Fibroblast of mammary gland (primary cell): ENCODE measurements around the gene SLC25A25.

Source experiments
- DNase-seq: peaks from one replicate; pipeline ENCODE4 v3.0.0-alpha.2; 2010; ENCODE audit warnings: low read depth
- H3K4me3 ChIP-seq: 2 replicates; pipeline ENCODE4 v1.5.1; 2011; ENCODE audit warnings: low read depth, mild to moderate bottlenecking, low read length, moderate library complexity; ENCODE audit not compliant: control insufficient read depth
- TF ChIP-seq, protein P1 (sequence below): conservative IDR thresholded peaks from 2 replicates; pipeline ENCODE4 v1.5.1; 2011; ENCODE audit warnings: low read depth, low read length, inconsistent platforms; ENCODE audit not compliant: control insufficient read depth, insufficient read depth

The SLC25A25 gene

DNA sequence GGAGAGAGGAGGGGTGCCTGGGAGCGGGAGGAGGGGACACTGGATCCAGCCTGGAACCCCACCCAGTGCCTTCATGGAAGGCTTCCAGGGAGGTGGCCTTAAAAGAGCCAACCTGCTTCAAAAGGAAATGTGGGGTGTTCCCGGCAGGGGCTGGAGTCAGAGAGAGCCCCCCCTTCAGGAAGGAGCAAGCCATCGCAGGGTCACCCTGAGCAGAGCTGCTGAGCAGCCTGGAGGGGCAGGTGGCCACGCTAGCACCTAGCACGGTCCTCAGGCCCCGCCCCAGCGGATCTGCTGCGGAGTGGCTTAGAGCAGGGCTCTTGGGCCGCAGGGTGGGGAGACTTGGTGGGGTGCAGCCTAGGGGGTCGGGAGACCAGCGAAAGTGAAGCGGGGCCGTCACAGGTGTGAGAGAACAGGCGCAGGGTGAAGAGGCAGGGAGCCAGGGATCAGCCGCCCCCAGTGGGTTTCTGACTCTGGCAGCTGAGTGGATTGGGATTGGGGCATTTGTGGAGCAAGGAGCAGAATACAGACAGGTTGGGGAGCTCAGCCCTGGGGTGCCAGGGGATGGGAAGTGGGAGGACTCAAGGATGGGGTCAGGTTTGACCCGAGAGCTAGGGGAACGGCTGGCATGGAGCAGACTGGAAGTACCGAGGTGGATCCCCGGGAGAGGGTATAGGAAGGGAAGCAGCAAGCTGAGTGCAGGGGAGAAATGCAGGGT lies 82.7 kb downstream of the SLC25A25 start:
- H3K4me3 ChIP-seq = no peak overlapping the region
- TF ChIP-seq, protein P1, sequence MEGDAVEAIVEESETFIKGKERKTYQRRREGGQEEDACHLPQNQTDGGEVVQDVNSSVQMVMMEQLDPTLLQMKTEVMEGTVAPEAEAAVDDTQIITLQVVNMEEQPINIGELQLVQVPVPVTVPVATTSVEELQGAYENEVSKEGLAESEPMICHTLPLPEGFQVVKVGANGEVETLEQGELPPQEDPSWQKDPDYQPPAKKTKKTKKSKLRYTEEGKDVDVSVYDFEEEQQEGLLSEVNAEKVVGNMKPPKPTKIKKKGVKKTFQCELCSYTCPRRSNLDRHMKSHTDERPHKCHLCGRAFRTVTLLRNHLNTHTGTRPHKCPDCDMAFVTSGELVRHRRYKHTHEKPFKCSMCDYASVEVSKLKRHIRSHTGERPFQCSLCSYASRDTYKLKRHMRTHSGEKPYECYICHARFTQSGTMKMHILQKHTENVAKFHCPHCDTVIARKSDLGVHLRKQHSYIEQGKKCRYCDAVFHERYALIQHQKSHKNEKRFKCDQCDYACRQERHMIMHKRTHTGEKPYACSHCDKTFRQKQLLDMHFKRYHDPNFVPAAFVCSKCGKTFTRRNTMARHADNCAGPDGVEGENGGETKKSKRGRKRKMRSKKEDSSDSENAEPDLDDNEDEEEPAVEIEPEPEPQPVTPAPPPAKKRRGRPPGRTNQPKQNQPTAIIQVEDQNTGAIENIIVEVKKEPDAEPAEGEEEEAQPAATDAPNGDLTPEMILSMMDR = peak; percentile 16
- DNase-seq = no peak

DNA sequence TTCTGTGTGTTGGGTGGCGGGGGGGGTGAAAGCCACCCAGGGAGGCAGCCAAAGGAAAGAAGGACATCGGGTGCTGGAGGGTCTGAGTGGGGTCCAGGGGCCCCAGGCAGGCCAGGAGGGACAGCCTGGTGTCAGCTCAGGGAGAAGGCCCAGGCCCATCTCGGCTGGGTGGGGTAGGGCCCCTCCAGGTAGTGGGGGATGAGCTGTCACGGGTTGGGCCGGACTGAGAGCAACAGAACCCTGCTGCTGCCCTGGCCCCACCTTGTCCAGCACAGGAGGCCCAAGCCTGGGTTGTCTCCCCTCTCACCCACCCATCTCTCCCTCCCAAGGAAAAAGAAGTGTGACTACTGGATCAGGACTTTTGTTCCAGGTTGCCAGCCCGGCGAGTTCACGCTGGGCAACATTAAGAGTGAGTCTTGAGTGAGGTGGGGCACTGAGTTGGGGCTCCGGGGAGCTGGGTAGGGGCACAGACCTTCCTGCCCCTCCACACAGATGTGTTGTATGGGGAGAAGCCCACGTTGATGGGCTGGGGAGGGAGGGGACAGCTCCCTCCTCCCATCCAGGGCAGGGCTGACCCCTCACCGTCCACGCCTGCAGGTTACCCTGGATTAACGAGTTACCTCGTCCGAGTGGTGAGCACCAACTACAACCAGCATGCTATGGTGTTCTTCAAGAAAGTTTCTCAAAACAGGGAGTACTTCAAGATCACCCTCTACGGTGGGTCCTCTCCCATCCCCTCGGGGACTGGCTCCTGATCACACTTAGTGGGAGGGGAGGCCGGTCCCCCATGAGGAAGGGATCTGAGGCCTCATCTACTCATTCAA lies 83.5 kb downstream of the SLC25A25 start:
- TF ChIP-seq, protein P1 = no peak
- H3K4me3 ChIP-seq = no peak overlapping the region
- no peak for DNase-seq

DNA sequence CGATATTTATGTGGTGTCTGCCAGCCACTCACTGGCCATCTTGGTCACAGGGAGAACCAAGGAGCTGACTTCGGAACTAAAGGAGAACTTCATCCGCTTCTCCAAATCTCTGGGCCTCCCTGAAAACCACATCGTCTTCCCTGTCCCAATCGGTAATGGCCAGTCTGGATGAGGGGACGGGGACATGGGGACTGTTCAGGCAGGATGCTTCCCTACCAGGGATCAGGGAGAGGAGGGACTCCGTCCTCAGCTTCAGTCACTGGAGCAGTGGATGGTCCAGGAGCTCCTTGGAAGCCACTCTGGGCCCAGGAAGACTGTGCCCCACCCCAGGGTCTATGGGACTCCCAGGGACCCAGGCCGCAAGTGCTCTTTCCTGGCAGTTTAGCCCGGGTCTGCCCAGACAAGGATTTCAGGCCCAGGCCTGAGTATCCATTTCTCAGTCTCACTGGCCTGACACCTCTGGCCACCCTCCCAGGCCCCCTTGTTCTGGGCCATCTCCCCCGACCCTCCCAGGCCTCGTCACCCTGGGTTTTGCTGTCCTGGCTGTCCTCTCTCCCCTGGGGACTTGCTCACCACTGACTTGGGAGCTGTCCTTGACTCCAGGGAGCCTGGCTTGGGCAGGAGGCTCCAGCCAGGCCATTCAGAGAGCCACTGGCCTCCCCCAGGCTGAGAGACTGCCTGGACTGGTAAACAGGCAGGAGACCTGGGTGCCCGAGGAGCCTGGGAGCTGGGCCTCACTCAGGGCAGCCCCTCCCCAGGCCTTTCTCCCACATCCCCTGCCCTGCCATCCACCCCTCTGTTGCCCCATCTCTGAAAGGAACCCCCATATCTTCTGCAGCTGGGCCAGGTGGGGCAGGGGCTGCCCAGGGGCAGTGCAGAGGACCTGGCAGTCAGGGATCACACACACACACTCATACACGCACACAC lies 84.4 kb downstream of the SLC25A25 start:
- no peak for DNase-seq
- TF ChIP-seq, protein P1 = no peak
- no peak overlapping the region for H3K4me3 ChIP-seq

DNA sequence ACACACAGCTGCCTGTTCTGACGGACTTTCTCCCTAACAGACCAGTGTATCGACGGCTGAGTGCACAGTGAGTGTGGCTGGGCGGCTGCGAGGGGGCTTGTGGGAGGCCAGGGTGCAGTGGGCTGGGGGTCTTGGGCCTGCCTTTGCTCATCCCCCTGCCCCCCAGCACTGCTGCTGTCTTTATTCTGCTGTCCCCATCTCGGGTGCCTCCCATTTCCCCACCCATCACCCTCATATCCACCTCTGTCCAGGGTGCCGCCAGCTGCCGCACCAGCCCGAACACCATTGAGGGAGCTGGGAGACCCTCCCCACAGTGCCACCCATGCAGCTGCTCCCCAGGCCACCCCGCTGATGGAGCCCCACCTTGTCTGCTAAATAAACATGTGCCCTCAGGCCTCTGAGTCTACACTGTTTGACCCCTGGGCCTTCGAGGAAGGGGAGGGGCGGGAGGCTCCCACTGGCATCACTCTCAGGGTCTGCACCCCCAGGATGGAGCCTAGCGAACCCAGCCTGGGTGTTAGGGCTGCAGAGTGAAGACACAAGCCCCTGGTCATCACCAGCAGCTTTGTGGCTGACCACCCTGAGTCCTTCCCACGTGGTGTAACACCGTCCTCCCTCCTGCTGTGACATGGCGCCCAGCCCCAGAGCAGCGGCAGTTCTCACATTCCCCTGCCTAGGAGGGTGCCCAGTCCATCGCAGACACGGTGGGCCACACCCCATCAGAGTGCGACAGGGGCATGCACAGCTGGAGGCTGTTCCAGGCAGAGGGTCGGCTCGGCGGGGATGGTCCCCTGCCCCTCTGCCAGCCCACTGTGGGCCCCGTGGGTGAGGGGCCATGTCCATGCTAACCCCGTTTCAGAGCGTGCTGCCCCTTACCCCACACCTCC lies 85.3 kb downstream of the SLC25A25 start:
- H3K4me3 ChIP-seq = no peak overlapping the region
- TF ChIP-seq, protein P1 = no peak
- no peak for DNase-seq

DNA sequence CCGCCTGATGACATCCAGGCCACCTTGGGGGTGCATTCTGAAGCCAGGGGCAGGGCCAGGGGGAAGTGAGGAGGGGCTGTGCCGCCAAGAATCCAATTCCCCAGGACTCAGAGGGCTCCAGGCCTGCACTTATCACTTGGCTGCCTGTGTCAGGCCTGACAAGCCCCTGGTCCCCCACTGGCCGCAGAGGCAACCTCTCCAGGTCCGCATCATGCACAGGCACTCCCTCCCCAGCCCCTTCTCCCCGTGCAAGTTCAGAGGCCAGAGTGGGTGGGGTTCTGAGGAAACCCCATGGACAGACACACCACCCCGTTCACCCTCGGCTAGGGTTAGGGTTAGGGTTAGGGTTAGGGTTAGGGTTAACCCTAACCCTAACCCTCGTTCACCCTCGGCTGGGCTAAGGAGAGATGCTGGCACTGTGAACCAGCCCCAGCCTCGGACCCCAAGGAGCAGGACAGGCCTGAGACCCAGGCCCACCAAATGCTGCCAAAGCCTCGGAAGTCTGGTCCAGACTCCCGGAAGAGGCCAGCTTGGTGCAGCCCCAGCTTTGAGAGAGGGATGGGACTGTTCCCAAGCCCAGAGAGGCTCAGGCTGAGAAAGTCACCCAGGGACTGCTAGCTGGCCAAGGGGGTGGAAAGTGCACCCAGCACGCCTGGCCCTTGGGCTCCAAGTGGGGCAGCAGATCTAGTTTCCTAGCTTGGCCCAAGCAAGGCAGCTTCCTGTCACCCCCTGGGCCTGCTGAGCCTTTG lies 86.1 kb downstream of the SLC25A25 start:
- no peak overlapping the region for H3K4me3 ChIP-seq
- TF ChIP-seq, protein P1 = no peak
- no peak for DNase-seq
